H1 (cell line): ENCODE results near the gene ARHGAP23. TPM values are rescaled to one million over a fixed set of nuclear protein-coding genes. Genes with fewer than 3 reads are reported as not detected.

Source experiments
- CTCF ChIA-PET: fragments of 300-600 bp; sonication (Branson Sonifier 250); formaldehyde crosslinking; loops from one replicate; lab custom pipeline; 2021; ENCODE audit not compliant: partially characterized antibody; lab: Charles Lee
- POLR2A ChIA-PET: fragments of 300-600 bp; sonication (Branson Sonifier 250); formaldehyde crosslinking; loops from one replicate; lab custom pipeline; 2021; ENCODE audit warnings: inconsistent platforms; ENCODE audit not compliant: partially characterized antibody; lab: Charles Lee
- DNase-seq, 2 experiments: peaks; one replicate each; pipeline versions ENCODE4 v3.0.0 to v3.0.0-alpha.2; 2010 to 2022; ENCODE audit warnings: low spot score in 2 of 2, low read depth in 1 of 2, mixed read lengths in 1 of 2
- FAIRE-seq: peaks from 2 replicates; lab custom pipeline; 2011; peaks lifted over from hg19 to GRCh38; lab: Jason Lieb, UNC
- H2AFZ ChIP-seq: 2 replicates; pipeline ENCODE4 v1.8.1; 2012; ENCODE audit warnings: low read length, inconsistent platforms
- H2AK5ac ChIP-seq: 2 replicates; pipeline ENCODE4 v1.6.1; 2013; ENCODE audit warnings: low read depth, low read length
- H2BK120ac ChIP-seq: replicated peaks from 2 replicates; pipeline ENCODE3; 2013; ENCODE audit warnings: low read depth, low read length, inconsistent platforms
- H2BK12ac ChIP-seq: 2 replicates; pipeline ENCODE4 v1.6.1; 2013; ENCODE audit warnings: low read depth, low read length
- H2BK15ac ChIP-seq: 2 replicates; pipeline ENCODE4 v1.6.1; 2013; ENCODE audit warnings: low read length
- H2BK20ac ChIP-seq: 2 replicates; pipeline ENCODE4 v1.6.1; 2013; ENCODE audit warnings: low read length
- H2BK5ac ChIP-seq: 2 replicates; pipeline ENCODE4 v1.6.1; 2013; ENCODE audit warnings: low read depth, low read length
- H3K14ac ChIP-seq: 2 replicates; pipeline ENCODE4 v1.6.1; 2013; ENCODE audit warnings: inconsistent platforms; ENCODE audit not compliant: insufficient read length
- H3K18ac ChIP-seq: 2 replicates; pipeline ENCODE4 v1.6.1; 2013; ENCODE audit warnings: low read length; ENCODE audit errors: extremely low read depth
- H3K23ac ChIP-seq: 2 replicates; pipeline ENCODE4 v1.6.1; 2013; ENCODE audit warnings: inconsistent platforms; ENCODE audit not compliant: insufficient read length
- H3K23me2 ChIP-seq: 2 replicates; pipeline ENCODE4 v1.6.1; 2013; ENCODE audit warnings: low read depth, low read length
- H3K27ac ChIP-seq: 2 replicates; pipeline ENCODE4 v1.6.1; 2011; ENCODE audit warnings: low read depth, low read length, inconsistent platforms
- H3K27me3 ChIP-seq, 4 experiments: replicated peaks in 1 of 4; 1 replicate in 1 of 4; 2 replicates in 3 of 4; pipeline versions ENCODE4 v1.6.1 to v1.8.1; 2011 to 2013; ENCODE audit warnings: low read length in 3 of 4, mild to moderate bottlenecking in 3 of 4, inconsistent platforms in 2 of 4, mixed read lengths in 2 of 4, moderate library complexity in 1 of 4; ENCODE audit not compliant: control insufficient read depth in 3 of 4, insufficient read depth in 3 of 4; ENCODE audit errors: extremely low read depth in 1 of 4
- H3K36me3 ChIP-seq, 4 experiments: 2 replicates each; pipeline versions ENCODE4 v1.6.1 to v1.8.1; 2011 to 2013; ENCODE audit warnings: mild to moderate bottlenecking in 4 of 4, low read length in 3 of 4, moderate library complexity in 2 of 4, control low read depth in 1 of 4, inconsistent platforms in 1 of 4; ENCODE audit not compliant: insufficient read depth in 4 of 4, control insufficient read depth in 2 of 4
- H3K4ac ChIP-seq: replicated peaks from 2 replicates; pipeline ENCODE3; 2013; ENCODE audit warnings: low read length, low read depth, mixed read lengths, inconsistent platforms; ENCODE audit not compliant: insufficient read length
- H3K4me1 ChIP-seq, 4 experiments: replicated peaks in 1 of 4; 1 replicate in 1 of 4; 2 replicates in 3 of 4; pipeline versions ENCODE4 v1.6.1 to v1.8.1; 2011 to 2013; ENCODE audit warnings: low read length in 3 of 4, inconsistent platforms in 2 of 4, mixed read lengths in 1 of 4; ENCODE audit not compliant: insufficient read depth in 4 of 4, control insufficient read depth in 3 of 4
- H3K4me2 ChIP-seq, 2 experiments: 2 replicates each; pipeline versions ENCODE4 v1.6.1 to v1.8.1; 2011 to 2013; ENCODE audit warnings: low read depth in 2 of 2, low read length in 2 of 2, control low read depth in 1 of 2, inconsistent platforms in 1 of 2, mild to moderate bottlenecking in 1 of 2; ENCODE audit not compliant: insufficient read depth in 1 of 2
- H3K4me3 ChIP-seq, 4 experiments: fragments of 200-600, 300-600 bp in 1 of 4; sonication (generic), shearing (Covaris generic), sonication (Bioruptor Twin) in 1 of 4; 2 replicates each; pipeline versions ENCODE4 v1.5.1 to v1.8.1; 2011 to 2016; ENCODE audit warnings: low read length in 4 of 4, low read depth in 3 of 4, control low read depth in 2 of 4, inconsistent platforms in 2 of 4, mild to moderate bottlenecking in 2 of 4, mixed read lengths in 1 of 4, moderate library complexity in 1 of 4; ENCODE audit not compliant: insufficient read depth in 2 of 4; ENCODE audit errors: extremely low read depth in 1 of 4
- H3K56ac ChIP-seq: replicated peaks from 2 replicates; pipeline ENCODE3; 2013; ENCODE audit warnings: low read depth, mild to moderate bottlenecking, mixed read lengths, low read length, inconsistent platforms; ENCODE audit not compliant: insufficient read length
- H3K79me1 ChIP-seq: 2 replicates; pipeline ENCODE4 v1.6.1; 2013; ENCODE audit warnings: low read depth, low read length, control low read depth
- H3K79me2 ChIP-seq, 2 experiments: 2 replicates each; pipeline versions ENCODE4 v1.6.1 to v1.8.1; 2012 to 2013; ENCODE audit warnings: low read length in 2 of 2, mild to moderate bottlenecking in 2 of 2, inconsistent platforms in 1 of 2; ENCODE audit not compliant: insufficient read depth in 2 of 2, control insufficient read depth in 1 of 2
- H3K9ac ChIP-seq, 4 experiments: replicated peaks in 1 of 4; 1 replicate in 1 of 4; 2 replicates in 3 of 4; pipeline versions ENCODE4 v1.6.1 to v1.8.1; 2011 to 2013; ENCODE audit warnings: low read depth in 3 of 4, low read length in 3 of 4, control low read depth in 2 of 4, mild to moderate bottlenecking in 2 of 4, moderate library complexity in 2 of 4, inconsistent platforms in 1 of 4; ENCODE audit errors: extremely low read depth in 1 of 4
- H3K9me3 ChIP-seq, 2 experiments: 2 replicates each; pipeline versions ENCODE4 v1.6.1 to v1.8.1; 2012 to 2013; ENCODE audit warnings: mild to moderate bottlenecking in 2 of 2, moderate library complexity in 2 of 2, control low read depth in 1 of 2, inconsistent platforms in 1 of 2, low read depth in 1 of 2, low read length in 1 of 2, mixed read lengths in 1 of 2; ENCODE audit not compliant: insufficient read depth in 2 of 2
- H4K20me1 ChIP-seq, 2 experiments: replicated peaks in 1 of 2; 2 replicates each; pipeline versions ENCODE3 to v1.8.1; 2011 to 2013; ENCODE audit warnings: inconsistent platforms in 2 of 2, low read length in 2 of 2, mild to moderate bottlenecking in 1 of 2; ENCODE audit not compliant: insufficient read depth in 2 of 2, control insufficient read depth in 1 of 2
- H4K5ac ChIP-seq: 2 replicates; pipeline ENCODE4 v1.6.1; 2013; ENCODE audit warnings: low read length, low read depth, mixed read lengths, inconsistent platforms; ENCODE audit not compliant: insufficient read length
- H4K8ac ChIP-seq: 2 replicates; pipeline ENCODE4 v1.8.0; 2013; ENCODE audit warnings: mild to moderate bottlenecking, moderate library complexity, low read length, inconsistent platforms; ENCODE audit not compliant: insufficient read depth; ENCODE audit errors: extremely low read depth
- H4K91ac ChIP-seq: replicated peaks from 2 replicates; pipeline ENCODE3; 2013; ENCODE audit warnings: low read length, mixed read lengths, inconsistent platforms; ENCODE audit not compliant: insufficient read length
- EZH2 ChIP-seq: fragments of 200-600 bp; sonication (generic); IDR thresholded peaks from 2 replicates; pipeline ENCODE4 v1.7.1; 2012; ENCODE audit warnings: low read depth, mild to moderate bottlenecking, moderate library complexity, low read length, inconsistent platforms; ENCODE audit not compliant: severe bottlenecking
- KDM5A ChIP-seq: fragments of 200-600 bp; IDR thresholded peaks from 2 replicates; pipeline ENCODE4 v1.7.1; 2012; ENCODE audit warnings: mild to moderate bottlenecking, low read length, inconsistent platforms, mixed read lengths
- MAFK ChIP-seq: IDR thresholded peaks from 2 replicates; pipeline ENCODE4 v1.6.1; 2012; ENCODE audit warnings: low read depth, mild to moderate bottlenecking, improper control_type of control experiment, low read length
- RAD21 ChIP-seq, 2 experiments: IDR thresholded peaks in 1 of 2; conservative IDR thresholded peaks in 1 of 2; 2 replicates each; pipeline ENCODE4 v1.6.1; 2011; ENCODE audit warnings: low read depth in 2 of 2, low read length in 2 of 2, improper control_type of control experiment in 1 of 2, inconsistent platforms in 1 of 2, mild to moderate bottlenecking in 1 of 2, moderate library complexity in 1 of 2
- RFX5 ChIP-seq: IDR thresholded peaks from 2 replicates; pipeline ENCODE4 v1.6.1; 2011; ENCODE audit warnings: low read depth, low read length, improper control_type of control experiment, borderline replicate concordance
- RXRA ChIP-seq: IDR thresholded peaks from 2 replicates; pipeline ENCODE4 v1.6.1; 2011; ENCODE audit warnings: low read depth, mild to moderate bottlenecking, low read length, moderate library complexity; ENCODE audit not compliant: insufficient read depth
- SP4 ChIP-seq: IDR thresholded peaks from 2 replicates; pipeline ENCODE4 v1.6.1; 2012; ENCODE audit warnings: low read length, inconsistent platforms
- WGBS, 2 experiments: shearing (Covaris generic) in 1 of 2; methylation state at CpG; one replicate each; pipeline versions ENCODE4 v1.1.6 to v1.1.7; 2013 to 2015; ENCODE audit warnings: low lambda C conversion rate in 2 of 2, mixed read lengths in 2 of 2, inconsistent platforms in 1 of 2, low coverage in 1 of 2, missing lambda C conversion rate in 1 of 2; ENCODE audit not compliant: insufficient replicate concordance in 2 of 2, insufficient coverage in 1 of 2, insufficient read length in 1 of 2; ENCODE audit errors: extremely low coverage in 1 of 2, missing lambda C conversion rate in 1 of 2; 5-methylcytosine and 5-hydroxymethylcytosine counted together
- polyA plus RNA-seq, 7 experiments: library from polyadenylated mRNA; depleted of rRNA in 3 of 7; stranded (reverse) in 5 of 7; unstranded in 2 of 7; fragments of >200 nt in 5 of 7; fragments of 200-250 nt in 2 of 7; gene quantifications; 1 replicate in 5 of 7; 2 replicates in 1 of 7; 4 replicates in 1 of 7; pipeline versions ENCODE4 v1.2.1 to v1.2.3, GENCODE V29; 2011 to 2013; ENCODE audit warnings: missing spikeins in 2 of 7, mixed read lengths in 2 of 7
- total RNA-seq: library from RNA; stranded (reverse); fragmentation: NEBNext Ultra II Directional; extraction: Animal tissue kit (Norgen Biotek cat#: 25700); gene quantifications from 2 replicates; pipeline ENCODE4 v1.2.1, GENCODE V29; 2021
- TF ChIP-seq, protein P1 (sequence below): IDR thresholded peaks from 2 replicates; pipeline ENCODE4 v1.6.1; 2012; ENCODE audit warnings: low read length, inconsistent platforms

The ARHGAP23 gene
- total and polyA plus RNA-seq, 2 of the 8 experiments (the other 6 are each of a cell fraction or from before 2014, with no cell fraction given) = 16.3 to 107 TPM

GRCh38 chr17:38460716-38461630 is 32.7 kb downstream of the ARHGAP23 start:
- TF ChIP-seq RXRA (no peak), MAFK (peak; percentile 5; the same call in 1 of the 2 replicates), KDM5A (no peak), EZH2 (no peak), RFX5 (no peak), RAD21 (IDR thresholded peaks at IDR 0.05 in 1 of 2, conservative IDR thresholded peaks at IDR 0.05 in 1 of 2; ENCODE audit: low read depth in 2 of 2, low read length in 2 of 2) (peak in 1 of 2 experiments; percentile 31; a peak in 3 of 4 replicates), SP4 (no peak)
- TF ChIP-seq, protein P1, sequence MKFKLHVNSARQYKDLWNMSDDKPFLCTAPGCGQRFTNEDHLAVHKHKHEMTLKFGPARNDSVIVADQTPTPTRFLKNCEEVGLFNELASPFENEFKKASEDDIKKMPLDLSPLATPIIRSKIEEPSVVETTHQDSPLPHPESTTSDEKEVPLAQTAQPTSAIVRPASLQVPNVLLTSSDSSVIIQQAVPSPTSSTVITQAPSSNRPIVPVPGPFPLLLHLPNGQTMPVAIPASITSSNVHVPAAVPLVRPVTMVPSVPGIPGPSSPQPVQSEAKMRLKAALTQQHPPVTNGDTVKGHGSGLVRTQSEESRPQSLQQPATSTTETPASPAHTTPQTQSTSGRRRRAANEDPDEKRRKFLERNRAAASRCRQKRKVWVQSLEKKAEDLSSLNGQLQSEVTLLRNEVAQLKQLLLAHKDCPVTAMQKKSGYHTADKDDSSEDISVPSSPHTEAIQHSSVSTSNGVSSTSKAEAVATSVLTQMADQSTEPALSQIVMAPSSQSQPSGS = no peak
- Histone ChIP-seq H2BK15ac (no peak overlapping the region), H3K4me3 (no peak overlapping the region), H3K27ac (no peak overlapping the region), H2BK12ac (no peak overlapping the region), H4K91ac (no peak overlapping the region), H3K18ac (no peak overlapping the region), H3K9ac (no peak overlapping the region), H3K4me2 (no peak overlapping the region), H4K20me1 (peaks cover 9 to 32% of the 10 kb centered on the region in 2 experiments), H3K56ac (no peak overlapping the region), H3K79me1 (peaks cover 28% of the 10 kb centered on the region), H3K27me3 (no peaks in the 10 kb centered on the region), H3K36me3 (peaks cover 10 to 51% (median 30%) of the 10 kb centered on the region in 4 experiments), H2AK5ac (no peak overlapping the region), H2BK5ac (peak overlapping the region; percentile 71), H3K14ac (no peak overlapping the region), H4K5ac (no peak overlapping the region), H2BK20ac (no peak overlapping the region), H3K79me2 (peaks cover 4 to 57% of the 10 kb centered on the region in 2 experiments), H3K4me1 (peaks cover 0 to 18% (median 9%) of the 10 kb centered on the region in 4 experiments; a peak in 6 of 7 replicates), H3K9me3 (no peaks in the 10 kb centered on the region), H3K23me2 (no peaks in the 10 kb centered on the region), H2AFZ (no peak overlapping the region), H3K4ac (no peak overlapping the region), H3K23ac (no peak overlapping the region), H2BK120ac (no peak overlapping the region), H4K8ac (no peak overlapping the region; the same call in 1 of the 2 replicates)
- ChIA-PET CTCF (interaction anchor here (0.8 to 3.7 kb wide), 18 partner anchors 9 to 128 kb away, joined by 3 to 25 read pairs (median 4); no protein-coding TSS in a partner anchor), POLR2A (interaction anchor here (0.6 to 3.5 kb wide), 8 partner anchors 9 to 35 kb away, joined by 3 to 30 read pairs (median 4); no protein-coding TSS in a partner anchor)
- WGBS, 2 experiments = 92% methylated on average over 15 of the region's 19 CpGs; no CpG with 5 or more reads in 1 of the 2 experiments
- FAIRE-seq (no peak), DNase-seq (no peak)
